Upper lobe of right lung (tissue), 1 donor: ENCODE data around the gene GTF3C5. TPM values are rescaled to one million over a fixed set of nuclear protein-coding genes. Genes with fewer than 3 reads are reported as not detected.
"Not testable (repeated sequence)": the region's sequence is repeated elsewhere in the genome, so short reads cannot be mapped to it uniquely, and the experiment has no call there.

Experiments used
- ATAC-seq: fragments of 200-7000 bp; cut with Tn5 transposase; one replicate; pipeline ENCODE4 v1.9.1; 2020; ENCODE audit warnings: mild to moderate bottlenecking, moderate library complexity
- DNase-seq: peaks from one replicate; pipeline ENCODE4 v3.0.0-alpha.2; 2020
- H3K27ac ChIP-seq: fragments of 200-600 bp; one replicate; pipeline ENCODE4 v1.8.0; 2022
- H3K27me3 ChIP-seq: fragments of 200-600 bp; one replicate; pipeline ENCODE4 v1.8.0; 2022; ENCODE audit warnings: mild to moderate bottlenecking
- H3K36me3 ChIP-seq: fragments of 200-600 bp; one replicate; pipeline ENCODE4 v1.8.0; 2022
- H3K4me1 ChIP-seq: fragments of 200-600 bp; one replicate; pipeline ENCODE4 v1.8.0; 2022
- H3K4me3 ChIP-seq: fragments of 200-600 bp; one replicate; pipeline ENCODE4 v1.8.0; 2022; ENCODE audit warnings: mild to moderate bottlenecking
- H3K9me3 ChIP-seq: fragments of 200-600 bp; one replicate; pipeline ENCODE4 v1.8.0; 2022
- intact Hi-C: fragments of 100-400 bp; cut with DNase I; formaldehyde crosslinking; loops from one replicate; pipeline ENCODE4 v1.11.0; 2022
- total RNA-seq: library from RNA; stranded (reverse); fragmentation: NEBNext Ultra II Directional; extraction: Animal tissue kit (Norgen Biotek cat#: 25700); gene quantifications from one replicate; pipeline ENCODE4 v1.2.1, GENCODE V29; 2021
- TF ChIP-seq, protein P1 (sequence below): fragments of 200-600 bp; IDR thresholded peaks from one replicate; pipeline ENCODE4 v1.8.0; 2022; ENCODE audit warnings: antibody characterized with exemption
- donor health status: DM: no; HTN: yes; CAD: no; lungs with severe emphysema.

Gene GTF3C5
- total RNA-seq, 1 donor from 2014 or later: 41.7 TPM

DNA sequence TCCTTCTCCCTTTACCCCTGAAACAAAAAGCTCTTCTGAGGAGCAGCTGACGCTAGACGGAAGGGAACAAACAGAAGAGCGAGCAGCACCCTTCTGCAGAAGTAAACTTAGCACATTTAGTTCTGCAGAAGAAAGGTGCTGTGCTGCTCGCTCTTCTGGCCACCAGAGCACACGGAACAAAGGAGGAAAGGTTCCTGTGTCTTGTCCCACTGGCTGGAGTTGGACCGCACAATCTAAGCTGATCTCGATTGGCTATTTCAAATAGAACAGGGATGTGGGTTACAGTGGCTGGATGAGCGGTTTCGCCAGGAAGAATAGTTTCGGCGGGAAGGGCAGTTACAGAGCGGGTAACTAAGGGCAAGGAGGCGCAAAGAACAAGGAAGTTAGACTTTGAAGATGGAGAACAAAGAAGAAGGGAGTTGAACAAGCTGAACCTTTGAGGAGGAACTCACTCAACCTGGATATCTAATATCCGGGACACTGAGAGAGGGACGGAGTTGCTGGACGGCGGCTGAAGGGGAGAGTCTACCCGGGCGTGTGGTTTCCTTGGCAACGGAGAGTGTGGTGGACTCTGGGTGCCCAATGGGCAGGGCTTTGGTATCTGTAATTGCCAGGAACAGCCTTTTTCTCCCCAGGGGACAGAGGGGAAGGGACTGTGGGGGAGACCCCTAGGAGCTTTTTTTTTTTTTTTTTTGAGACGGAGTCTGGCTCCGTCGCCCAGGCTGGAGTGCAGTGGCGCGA is 7.1 kb downstream of the GTF3C5 start:
- no peaks in the 10 kb centered on the region for H3K27me3 ChIP-seq
- H3K4me1 ChIP-seq: no peaks in the 10 kb centered on the region
- ATAC-seq (no peak), DNase-seq (no peak)
- H3K27ac ChIP-seq: no peak overlapping the region
- H3K36me3 ChIP-seq: peaks cover 12% of the 10 kb centered on the region
- no peaks in the 10 kb centered on the region for H3K9me3 ChIP-seq
- TF ChIP-seq, protein P1, sequence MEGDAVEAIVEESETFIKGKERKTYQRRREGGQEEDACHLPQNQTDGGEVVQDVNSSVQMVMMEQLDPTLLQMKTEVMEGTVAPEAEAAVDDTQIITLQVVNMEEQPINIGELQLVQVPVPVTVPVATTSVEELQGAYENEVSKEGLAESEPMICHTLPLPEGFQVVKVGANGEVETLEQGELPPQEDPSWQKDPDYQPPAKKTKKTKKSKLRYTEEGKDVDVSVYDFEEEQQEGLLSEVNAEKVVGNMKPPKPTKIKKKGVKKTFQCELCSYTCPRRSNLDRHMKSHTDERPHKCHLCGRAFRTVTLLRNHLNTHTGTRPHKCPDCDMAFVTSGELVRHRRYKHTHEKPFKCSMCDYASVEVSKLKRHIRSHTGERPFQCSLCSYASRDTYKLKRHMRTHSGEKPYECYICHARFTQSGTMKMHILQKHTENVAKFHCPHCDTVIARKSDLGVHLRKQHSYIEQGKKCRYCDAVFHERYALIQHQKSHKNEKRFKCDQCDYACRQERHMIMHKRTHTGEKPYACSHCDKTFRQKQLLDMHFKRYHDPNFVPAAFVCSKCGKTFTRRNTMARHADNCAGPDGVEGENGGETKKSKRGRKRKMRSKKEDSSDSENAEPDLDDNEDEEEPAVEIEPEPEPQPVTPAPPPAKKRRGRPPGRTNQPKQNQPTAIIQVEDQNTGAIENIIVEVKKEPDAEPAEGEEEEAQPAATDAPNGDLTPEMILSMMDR: no peak
- intact Hi-C loops: no loop called here
- no peak overlapping the region for H3K4me3 ChIP-seq

DNA sequence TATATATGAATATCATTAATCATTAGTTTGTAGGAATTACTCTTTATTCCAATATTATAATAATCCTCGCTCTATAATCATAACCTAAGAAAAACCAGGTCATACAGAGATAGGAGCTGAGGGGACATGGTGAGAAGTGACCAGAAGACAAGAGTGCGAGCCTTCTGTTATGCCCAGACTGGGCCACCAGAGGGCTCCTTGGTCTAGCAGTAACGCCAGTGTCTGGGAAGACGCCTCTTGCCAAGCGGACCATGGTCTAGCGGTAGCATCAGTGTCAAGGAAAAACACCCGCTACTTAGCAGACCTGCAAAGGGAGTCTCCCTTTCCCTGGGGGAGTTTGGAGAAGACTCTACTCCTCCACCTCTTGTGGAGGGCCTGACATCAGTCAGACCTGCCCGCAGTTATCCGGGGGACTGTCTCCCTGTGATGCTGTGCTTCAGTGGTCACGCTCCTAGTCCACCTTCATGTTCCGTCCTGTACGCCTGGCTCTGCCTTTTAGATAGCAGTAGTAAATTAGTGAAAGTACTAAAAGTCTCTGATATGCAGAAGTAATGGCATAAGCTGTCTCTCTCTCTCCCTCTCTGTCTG is 10.2 kb downstream of the GTF3C5 start:
- intact Hi-C loops, DNase-seq, H3K9me3 ChIP-seq, H3K27ac ChIP-seq, H3K4me1 ChIP-seq, H3K4me3 ChIP-seq, H3K27me3 ChIP-seq, ATAC-seq: not testable (repeated sequence)
- H3K36me3 ChIP-seq: peaks cover 43% of the 10 kb centered on the region
- TF ChIP-seq, protein P1: peak; percentile 55

DNA sequence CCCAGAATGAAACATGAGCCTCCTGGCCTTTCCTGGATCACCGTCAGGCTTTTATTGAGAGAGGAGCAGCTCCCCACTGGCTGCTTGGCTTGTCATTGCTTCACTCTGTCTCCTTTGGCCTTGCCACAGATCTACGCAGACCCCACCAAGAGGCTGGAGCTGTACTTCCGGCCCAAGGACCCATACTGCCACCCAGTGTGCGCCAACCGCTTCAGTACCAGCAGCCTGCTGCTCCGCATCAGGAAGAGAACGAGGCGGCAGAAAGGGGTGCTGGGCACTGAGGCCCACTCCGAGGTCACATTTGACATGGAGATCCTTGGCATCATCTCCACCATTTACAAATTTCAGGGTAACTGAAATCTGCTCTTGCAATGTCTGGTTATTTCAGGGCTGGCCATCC is 11.2 kb downstream of the GTF3C5 start:
- ATAC-seq (no peak), DNase-seq (no peak)
- Histone ChIP-seq H3K36me3 (peaks cover 53% of the 10 kb centered on the region), H3K27me3 (no peaks in the 10 kb centered on the region), H3K27ac (no peak overlapping the region), H3K4me3 (no peak overlapping the region), H3K4me1 (no peaks in the 10 kb centered on the region), H3K9me3 (no peaks in the 10 kb centered on the region)
- TF ChIP-seq, protein P1: no peak
- intact Hi-C loops: no loop called here

DNA sequence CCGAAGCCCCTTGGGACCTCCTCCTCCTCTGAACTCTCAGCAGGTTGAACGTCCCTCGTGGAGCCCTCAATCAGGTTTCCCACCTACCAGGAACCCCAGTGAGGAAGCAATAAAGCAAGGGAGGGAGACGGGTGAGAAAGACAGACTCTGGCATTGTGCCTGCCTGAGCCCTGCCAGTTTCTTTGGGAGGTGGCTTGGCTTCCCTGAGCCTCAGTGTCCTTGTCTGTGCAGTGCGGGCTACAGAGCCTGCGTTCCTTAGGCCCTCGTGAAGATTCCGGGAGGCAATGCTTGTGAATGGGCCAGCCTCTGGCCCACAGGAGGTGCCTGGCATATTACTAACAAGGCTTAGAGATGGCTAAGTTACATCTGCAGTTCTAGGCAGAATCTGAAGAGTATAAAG is 11.9 kb downstream of the GTF3C5 start:
- Histone ChIP-seq H3K9me3 (no peaks in the 10 kb centered on the region), H3K36me3 (peaks cover 60% of the 10 kb centered on the region), H3K4me3 (no peak overlapping the region), H3K27ac (no peak overlapping the region), H3K27me3 (no peaks in the 10 kb centered on the region), H3K4me1 (no peaks in the 10 kb centered on the region)
- no peak for ATAC-seq
- no peak for DNase-seq
- intact Hi-C loops: no loop called here
- TF ChIP-seq, protein P1: no peak

DNA sequence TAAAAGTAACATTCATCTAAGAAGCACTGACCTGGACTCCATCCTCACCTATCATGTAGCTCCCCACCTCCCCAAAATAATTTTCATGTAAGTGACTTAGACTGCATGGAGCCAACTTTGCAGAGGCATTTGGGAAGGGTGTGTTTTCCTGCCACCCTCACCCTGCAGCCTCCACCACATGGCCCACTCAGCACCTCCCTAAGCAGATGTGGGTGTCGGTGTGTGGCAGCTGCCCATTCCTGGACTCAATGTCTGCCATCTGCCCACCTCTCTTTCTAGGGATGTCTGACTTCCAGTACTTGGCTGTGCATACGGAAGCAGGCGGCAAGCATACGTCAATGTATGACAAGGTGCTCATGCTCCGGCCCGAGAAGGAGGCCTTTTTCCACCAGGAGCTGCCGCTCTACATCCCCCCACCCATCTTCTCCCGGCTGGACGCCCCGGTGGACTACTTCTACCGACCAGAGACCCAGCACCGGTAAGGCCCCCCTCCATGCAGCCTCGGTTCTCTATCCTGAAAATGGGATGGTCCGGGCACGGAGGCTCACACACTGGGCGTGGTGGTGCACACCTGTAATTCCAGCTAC is 12.7 kb downstream of the GTF3C5 start:
- H3K4me3 ChIP-seq: no peak overlapping the region
- H3K36me3 ChIP-seq: peaks cover 63% of the 10 kb centered on the region
- H3K9me3 ChIP-seq: no peaks in the 10 kb centered on the region
- DNase-seq (no peak), ATAC-seq (no peak)
- H3K27ac ChIP-seq: no peak overlapping the region
- H3K27me3 ChIP-seq: no peaks in the 10 kb centered on the region
- H3K4me1 ChIP-seq: no peaks in the 10 kb centered on the region
- TF ChIP-seq, protein P1: no peak
- intact Hi-C loops: no loop called here
